Hepatocyte (in vitro differentiated cells): Measurements from ENCODE around the gene KCNJ4. TPM values are rescaled to one million over a fixed set of nuclear protein-coding genes. Genes with fewer than 3 reads are reported as not detected.

Source experiments
- DNase-seq: peaks from one replicate; pipeline ENCODE4 v3.0.0-alpha.2; 2016; ENCODE audit warnings: low spot score
- H2AFZ ChIP-seq: fragments of 200-600 bp; sonication (generic); 2 replicates; pipeline ENCODE4 v1.6.0; 2016; ENCODE audit warnings: antibody characterized with exemption, mild to moderate bottlenecking
- H3K27ac ChIP-seq: fragments of 200-600 bp; sonication (generic); 2 replicates; pipeline ENCODE4 v1.5.1; 2016; ENCODE audit warnings: mild to moderate bottlenecking
- H3K27me3 ChIP-seq: fragments of 200-600 bp; sonication (generic); 2 replicates; pipeline ENCODE4 v1.6.1; 2016
- H3K36me3 ChIP-seq: fragments of 200-600 bp; sonication (generic); replicated peaks from 2 replicates; pipeline ENCODE4 v1.5.1; 2016; ENCODE audit warnings: low read depth; ENCODE audit not compliant: insufficient read depth
- H3K4me1 ChIP-seq: fragments of 200-600 bp; sonication (generic); 2 replicates; pipeline ENCODE4 v1.5.1; 2016; ENCODE audit warnings: mild to moderate bottlenecking, moderate library complexity; ENCODE audit not compliant: insufficient read depth
- H3K4me2 ChIP-seq: fragments of 200-600 bp; sonication (generic); 2 replicates; pipeline ENCODE4 v1.6.0; 2016
- H3K4me3 ChIP-seq: fragments of 200-600 bp; sonication (generic); 2 replicates; pipeline ENCODE4 v1.5.1; 2016; ENCODE audit warnings: mild to moderate bottlenecking
- H3K79me2 ChIP-seq: fragments of 200-600 bp; sonication (generic); 2 replicates; pipeline ENCODE4 v1.6.0; 2017; ENCODE audit warnings: mild to moderate bottlenecking
- H3K9me2 ChIP-seq: fragments of 200-600 bp; sonication (generic); replicated peaks from 2 replicates; pipeline ENCODE4 v1.6.0; 2017; ENCODE audit warnings: mild to moderate bottlenecking; ENCODE audit not compliant: insufficient read depth
- H3K9me3 ChIP-seq: fragments of 200-600 bp; sonication (generic); 2 replicates; pipeline ENCODE4 v1.5.1; 2016; ENCODE audit warnings: low read depth, mild to moderate bottlenecking
- H4K20me1 ChIP-seq: fragments of 200-600 bp; sonication (generic); 2 replicates; pipeline ENCODE4 v1.6.0; 2016; ENCODE audit warnings: mild to moderate bottlenecking; ENCODE audit not compliant: insufficient read depth, poor library complexity, severe bottlenecking
- EZH2 ChIP-seq: fragments of 200-600 bp; sonication (generic); IDR thresholded peaks from 2 replicates; pipeline ENCODE4 v1.6.1; 2016; ENCODE audit warnings: antibody characterized with exemption, mild to moderate bottlenecking, borderline replicate concordance
- EZH2phosphoT487 ChIP-seq: fragments of 200-600 bp; sonication (generic); IDR thresholded peaks from one replicate; pipeline ENCODE4 v1.6.1; 2018; ENCODE audit warnings: antibody characterized with exemption, mild to moderate bottlenecking, low read depth, moderate library complexity; ENCODE audit not compliant: unreplicated experiment, severe bottlenecking
- WGBS: methylation state at CpG from one replicate; pipeline ENCODE4 v1.1.6; 2016; ENCODE audit warnings: low lambda C conversion rate; ENCODE audit errors: missing lambda C conversion rate; 5-methylcytosine and 5-hydroxymethylcytosine counted together
- polyA plus RNA-seq: library from polyadenylated mRNA; unstranded; fragments of >200 nt; fragmentation: Nextera tagmentation; extraction: Ambion mirVana; gene quantifications from 2 replicates; pipeline ENCODE4 v1.2.1, GENCODE V29; 2016
- total RNA-seq: library from RNA; depleted of rRNA; stranded (reverse); fragments of >200 nt; gene quantifications from 2 replicates; pipeline ENCODE4 v1.2.3, GENCODE V29; 2014
- TF ChIP-seq, protein P1 (sequence below): fragments of 200-600 bp; sonication (generic); IDR thresholded peaks from 2 replicates; pipeline ENCODE4 v1.5.1; 2016; ENCODE audit warnings: antibody characterized with exemption, mild to moderate bottlenecking; ENCODE audit not compliant: poor library complexity

KCNJ4 gene
- total and polyA plus RNA-seq, 2 experiments from 2014 or later: 0.08 to 0.50 TPM

DNA sequence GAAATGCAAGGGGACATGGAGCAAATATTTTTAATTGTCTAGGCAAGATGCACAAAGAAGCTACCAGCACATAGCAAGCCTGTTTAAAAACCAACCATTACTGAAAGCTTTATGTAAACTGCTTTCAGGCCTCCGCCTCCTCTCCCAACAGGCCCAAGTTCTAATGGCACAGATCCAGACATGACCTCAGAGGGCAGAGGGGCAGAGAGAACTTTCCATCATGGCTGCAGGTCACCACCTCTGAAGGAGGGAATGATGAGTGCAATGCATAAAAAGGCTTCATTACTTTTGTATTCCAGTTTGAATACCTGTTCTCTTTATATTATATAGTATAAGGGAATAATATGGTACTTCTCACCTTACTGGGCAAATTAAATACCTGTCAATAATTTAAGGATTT lies 35.9 kb upstream of the KCNJ4 start:
- H3K4me2 ChIP-seq: no peak overlapping the region
- peaks cover 24% of the 10 kb centered on the region for H3K36me3 ChIP-seq
- H3K27me3 ChIP-seq: no peaks in the 10 kb centered on the region
- TF ChIP-seq EZH2 (no peak), EZH2phosphoT487 (no peak)
- TF ChIP-seq, protein P1, sequence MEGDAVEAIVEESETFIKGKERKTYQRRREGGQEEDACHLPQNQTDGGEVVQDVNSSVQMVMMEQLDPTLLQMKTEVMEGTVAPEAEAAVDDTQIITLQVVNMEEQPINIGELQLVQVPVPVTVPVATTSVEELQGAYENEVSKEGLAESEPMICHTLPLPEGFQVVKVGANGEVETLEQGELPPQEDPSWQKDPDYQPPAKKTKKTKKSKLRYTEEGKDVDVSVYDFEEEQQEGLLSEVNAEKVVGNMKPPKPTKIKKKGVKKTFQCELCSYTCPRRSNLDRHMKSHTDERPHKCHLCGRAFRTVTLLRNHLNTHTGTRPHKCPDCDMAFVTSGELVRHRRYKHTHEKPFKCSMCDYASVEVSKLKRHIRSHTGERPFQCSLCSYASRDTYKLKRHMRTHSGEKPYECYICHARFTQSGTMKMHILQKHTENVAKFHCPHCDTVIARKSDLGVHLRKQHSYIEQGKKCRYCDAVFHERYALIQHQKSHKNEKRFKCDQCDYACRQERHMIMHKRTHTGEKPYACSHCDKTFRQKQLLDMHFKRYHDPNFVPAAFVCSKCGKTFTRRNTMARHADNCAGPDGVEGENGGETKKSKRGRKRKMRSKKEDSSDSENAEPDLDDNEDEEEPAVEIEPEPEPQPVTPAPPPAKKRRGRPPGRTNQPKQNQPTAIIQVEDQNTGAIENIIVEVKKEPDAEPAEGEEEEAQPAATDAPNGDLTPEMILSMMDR: no peak
- H3K79me2 ChIP-seq: peaks cover 73% of the 10 kb centered on the region
- H2AFZ ChIP-seq: no peak overlapping the region
- H3K4me1 ChIP-seq: no peaks in the 10 kb centered on the region
- H3K9me2 ChIP-seq: no peaks in the 10 kb centered on the region
- H4K20me1 ChIP-seq: peaks cover 93% of the 10 kb centered on the region
- DNase-seq: peak; percentile 70
- H3K9me3 ChIP-seq: no peaks in the 10 kb centered on the region
- peak overlapping the region; percentile 56 for H3K27ac ChIP-seq
- H3K4me3 ChIP-seq: no peak overlapping the region
- WGBS: 87% methylated on average over 1 of the region's 1 CpG

DNA sequence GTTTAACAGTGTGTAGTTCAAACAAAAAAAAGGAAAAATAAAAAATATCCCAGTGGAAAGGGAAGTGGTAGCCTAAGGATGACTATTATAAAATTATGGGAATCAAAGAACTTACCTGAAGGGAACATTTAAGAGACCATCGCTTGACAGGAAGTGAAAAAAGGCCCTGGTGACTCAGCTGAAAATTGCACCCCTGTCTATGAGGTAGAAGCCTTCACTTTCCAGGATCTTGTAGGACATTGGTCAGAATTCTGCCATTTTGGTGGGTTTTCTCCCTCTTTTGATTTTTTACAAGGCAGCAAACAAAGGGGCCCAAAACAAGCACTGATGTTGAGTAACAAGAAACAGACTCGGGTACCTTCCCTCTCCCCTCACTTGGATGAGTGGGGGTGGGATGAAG lies 35.5 kb upstream of the KCNJ4 start:
- H3K9me3 ChIP-seq: no peaks in the 10 kb centered on the region
- DNase-seq: no peak
- H2AFZ ChIP-seq: no peak overlapping the region
- peaks cover 69% of the 10 kb centered on the region for H3K79me2 ChIP-seq
- peak overlapping the region; percentile 56 for H3K27ac ChIP-seq
- TF ChIP-seq EZH2phosphoT487 (no peak), EZH2 (no peak)
- TF ChIP-seq, protein P1: no peak
- no peaks in the 10 kb centered on the region for H3K9me2 ChIP-seq
- H3K27me3 ChIP-seq: no peaks in the 10 kb centered on the region
- no peak overlapping the region for H3K4me3 ChIP-seq
- H3K4me1 ChIP-seq: no peaks in the 10 kb centered on the region
- no peak overlapping the region for H3K4me2 ChIP-seq
- H3K36me3 ChIP-seq: peaks cover 26% of the 10 kb centered on the region
- H4K20me1 ChIP-seq: peaks cover 93% of the 10 kb centered on the region
- WGBS: 86% methylated on average over 2 of the region's 2 CpGs

DNA sequence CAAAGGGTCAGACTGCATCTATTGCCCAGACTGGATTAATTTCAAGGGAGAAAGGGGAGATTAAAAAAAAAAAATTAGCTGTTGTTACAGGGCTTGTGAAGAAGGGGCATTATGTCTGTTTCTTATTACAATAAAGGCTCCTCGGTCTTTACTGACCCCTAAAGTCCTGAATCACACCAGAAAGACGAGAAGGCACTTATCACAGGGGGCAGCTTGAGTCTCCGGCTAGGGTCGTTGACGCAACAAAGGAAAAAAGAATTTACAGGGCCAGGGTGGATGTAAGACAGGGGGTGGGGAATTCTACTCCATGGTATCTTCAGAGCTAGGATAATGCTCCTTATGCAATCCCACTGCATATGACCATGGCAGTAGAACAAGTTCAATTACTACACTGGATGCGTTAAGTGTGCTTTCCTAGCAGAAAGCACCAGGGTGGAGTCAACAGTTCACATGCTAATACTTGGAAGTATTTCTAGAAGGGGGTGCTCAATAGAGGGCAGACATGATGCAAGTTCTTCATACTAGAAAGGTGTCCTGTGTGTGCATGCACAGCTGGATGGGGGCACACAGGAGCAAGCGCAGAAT lies 34.7 kb upstream of the KCNJ4 start:
- DNase-seq: no peak
- H3K4me3 ChIP-seq: no peak overlapping the region
- no peak overlapping the region for H3K4me2 ChIP-seq
- no peaks in the 10 kb centered on the region for H3K9me3 ChIP-seq
- peaks cover 90% of the 10 kb centered on the region for H4K20me1 ChIP-seq
- no peaks in the 10 kb centered on the region for H3K9me2 ChIP-seq
- peaks cover 26% of the 10 kb centered on the region for H3K36me3 ChIP-seq
- TF ChIP-seq EZH2phosphoT487 (no peak), EZH2 (no peak)
- TF ChIP-seq, protein P1: no peak
- no peak overlapping the region for H2AFZ ChIP-seq
- 74% methylated on average over 7 of the region's 7 CpGs for WGBS
- H3K27ac ChIP-seq: peak overlapping the region; percentile 56
- no peaks in the 10 kb centered on the region for H3K4me1 ChIP-seq
- H3K27me3 ChIP-seq: no peaks in the 10 kb centered on the region
- peaks cover 66% of the 10 kb centered on the region for H3K79me2 ChIP-seq
